OCI-LY1 (cell line): ENCODE data around the gene SLC17A1.

ENCODE experiments used
- H2AFZ ChIP-seq: fragments of 200-600 bp; sonication (generic), shearing (Covaris generic); 2 replicates; pipeline ENCODE4 v1.6.0; 2014; ENCODE audit warnings: antibody characterized with exemption, mild to moderate bottlenecking, low read length
- H3F3A ChIP-seq: fragments of 200-600 bp; sonication (generic), shearing (Covaris generic); 2 replicates; pipeline ENCODE4 v1.6.0; 2014; ENCODE audit warnings: mild to moderate bottlenecking, antibody characterized with exemption, low read length, moderate library complexity; ENCODE audit not compliant: insufficient read depth
- H3K27ac ChIP-seq: fragments of 200-600 bp; sonication (generic); 2 replicates; pipeline ENCODE4 v1.5.1; 2014; ENCODE audit warnings: low read length, mixed run types, mild to moderate bottlenecking, low read depth; ENCODE audit not compliant: poor library complexity, severe bottlenecking
- H3K27me3 ChIP-seq: fragments of 200-600 bp; sonication (generic); 2 replicates; pipeline ENCODE4 v1.6.0; 2014; ENCODE audit warnings: antibody characterized with exemption, mild to moderate bottlenecking, low read length, moderate library complexity; ENCODE audit not compliant: insufficient read depth
- H3K36me3 ChIP-seq: fragments of 200-600 bp; sonication (generic); 2 replicates; pipeline ENCODE4 v1.6.1; 2014; ENCODE audit warnings: mild to moderate bottlenecking, antibody characterized with exemption, low read length, moderate library complexity, mixed read lengths; ENCODE audit not compliant: insufficient read depth
- H3K4me1 ChIP-seq: fragments of 200-600 bp; sonication (generic); 2 replicates; pipeline ENCODE4 v1.5.1; 2014; ENCODE audit warnings: mild to moderate bottlenecking, low read length, moderate library complexity; ENCODE audit not compliant: insufficient read depth, severe bottlenecking
- H3K4me2 ChIP-seq: fragments of 200-600 bp; sonication (generic), shearing (Covaris generic); 2 replicates; pipeline ENCODE4 v1.6.1; 2014; ENCODE audit warnings: low read length
- H3K4me3 ChIP-seq: fragments of 200-600 bp; sonication (generic); 2 replicates; pipeline ENCODE4 v1.5.1; 2014; ENCODE audit warnings: low read length, low read depth, mild to moderate bottlenecking, mixed read lengths; ENCODE audit not compliant: poor library complexity, severe bottlenecking
- H3K79me2 ChIP-seq: fragments of 200-600 bp; shearing (Covaris generic); 2 replicates; pipeline ENCODE4 v1.6.1; 2016; ENCODE audit warnings: mixed run types, low read length, mixed read lengths; ENCODE audit not compliant: insufficient read depth
- H3K9ac ChIP-seq: fragments of 200-600 bp; sonication (generic), shearing (Covaris generic); 2 replicates; pipeline ENCODE4 v1.6.1; 2014; ENCODE audit warnings: mild to moderate bottlenecking, low read length, mixed read lengths
- H3K9me2 ChIP-seq: fragments of 200-600 bp; sonication (generic), shearing (Covaris generic); 2 replicates; pipeline ENCODE4 v1.6.1; 2014; ENCODE audit warnings: low read depth, mild to moderate bottlenecking, low read length, mixed read lengths
- H3K9me3 ChIP-seq: fragments of 200-600 bp; shearing (Covaris generic); 2 replicates; pipeline ENCODE4 v1.6.1; 2014; ENCODE audit warnings: low read length, mixed read lengths
- H4K20me1 ChIP-seq: fragments of 200-600 bp; sonication (generic), shearing (Covaris generic); 2 replicates; pipeline ENCODE4 v1.6.0; 2016; ENCODE audit warnings: mild to moderate bottlenecking, low read length; ENCODE audit not compliant: insufficient read depth
- CTCF ChIP-seq: fragments of 200-600 bp; sonication (generic), shearing (Covaris generic); IDR thresholded peaks from 2 replicates; pipeline ENCODE4 v1.5.1; 2017; ENCODE audit warnings: mild to moderate bottlenecking, antibody characterized with exemption, low read length, moderate library complexity, mixed read lengths
- EZH2 ChIP-seq: fragments of 200-600 bp; sonication (generic), shearing (Covaris generic); IDR thresholded peaks from 2 replicates; pipeline ENCODE4 v1.8.0; 2017; ENCODE audit warnings: borderline replicate concordance, mixed run types, mild to moderate bottlenecking, antibody characterized with exemption, low read length, moderate library complexity, mixed read lengths

The SLC17A1 gene

GRCh38 chr6:25769983-25770382 lies 61.9 kb downstream of the SLC17A1 start:
- Histone ChIP-seq H3K9me2 (no peaks in the 10 kb centered on the region), H3K4me1 (no peaks in the 10 kb centered on the region), H3K9ac (no peak overlapping the region), H2AFZ (no peak overlapping the region), H3K4me3 (no peak overlapping the region), H3K79me2 (no peaks in the 10 kb centered on the region), H3K36me3 (no peaks in the 10 kb centered on the region), H3K4me2 (no peak overlapping the region), H3K27me3 (no peaks in the 10 kb centered on the region), H3F3A (no peaks in the 10 kb centered on the region), H3K9me3 (no peaks in the 10 kb centered on the region), H4K20me1 (no peaks in the 10 kb centered on the region), H3K27ac (no peak overlapping the region)
- TF ChIP-seq CTCF (no peak), EZH2 (no peak)

- no peaks in the 10 kb centered on the region for H3F3A ChIP-seq
- H3K79me2 ChIP-seq, result no peaks in the 10 kb centered on the region
- H3K36me3 ChIP-seq, result no peaks in the 10 kb centered on the region
- no peaks in the 10 kb centered on the region for H3K9me3 ChIP-seq
- no peak for TF ChIP-seq CTCF
- no peak for TF ChIP-seq EZH2
- no peaks in the 10 kb centered on the region for H3K27me3 ChIP-seq
- H3K4me2 ChIP-seq, result no peak overlapping the region
- H2AFZ ChIP-seq, result no peak overlapping the region
- no peaks in the 10 kb centered on the region for H4K20me1 ChIP-seq
- H3K4me3 ChIP-seq, result no peak overlapping the region
- no peak overlapping the region for H3K9ac ChIP-seq
- H3K9me2 ChIP-seq, result no peaks in the 10 kb centered on the region
- no peaks in the 10 kb centered on the region for H3K4me1 ChIP-seq
- H3K27ac ChIP-seq, result no peak overlapping the region
Measured at GRCh38 chr6:25768566-25768965, 63.3 kb downstream of the SLC17A1 start.

- no peaks in the 10 kb centered on the region for H3K79me2 ChIP-seq
- no peak overlapping the region for H3K4me3 ChIP-seq
- H3K4me1 ChIP-seq, result no peaks in the 10 kb centered on the region
- no peak overlapping the region for H3K4me2 ChIP-seq
- TF ChIP-seq CTCF (no peak), EZH2 (no peak)
- H3K27ac ChIP-seq, result no peak overlapping the region
- H3K9me3 ChIP-seq, result no peaks in the 10 kb centered on the region
- no peaks in the 10 kb centered on the region for H3K36me3 ChIP-seq
- no peaks in the 10 kb centered on the region for H3K27me3 ChIP-seq
- no peaks in the 10 kb centered on the region for H3K9me2 ChIP-seq
- H4K20me1 ChIP-seq, result no peaks in the 10 kb centered on the region
- H3F3A ChIP-seq, result no peaks in the 10 kb centered on the region
- no peak overlapping the region for H3K9ac ChIP-seq
- H2AFZ ChIP-seq, result no peak overlapping the region
Measured at GRCh38 chr6:25764611-25765010, 67.2 kb downstream of the SLC17A1 start.
